ENCODE results near the gene CLDN10.

Gene CLDN10

GRCh38 chr13:95523598-95523997 lies 28.9 kb upstream of the CLDN10 start:
- no peak for DNase-seq (ENCODE audit: low read depth in 1 of 2, low spot score in 1 of 2)
- in situ Hi-C loops (cut with HindIII; ENCODE audit: low pct_unique_long_range_greater_than_20kb, low sequenced_read_pairs) = no loop called here
- no peak for TF ChIP-seq JUND (IDR thresholded peaks at IDR 0.05; ENCODE audit: low read depth)

GRCh38 chr13:95524264-95524901 lies 28.1 kb upstream of the CLDN10 start:
- no peak for TF ChIP-seq JUND (IDR thresholded peaks at IDR 0.05; ENCODE audit: low read depth)
- DNase-seq (ENCODE audit: low read depth in 1 of 2, low spot score in 1 of 2) = no peak
- in situ Hi-C loops (cut with HindIII; ENCODE audit: low pct_unique_long_range_greater_than_20kb, low sequenced_read_pairs) = no loop called here

DNA sequence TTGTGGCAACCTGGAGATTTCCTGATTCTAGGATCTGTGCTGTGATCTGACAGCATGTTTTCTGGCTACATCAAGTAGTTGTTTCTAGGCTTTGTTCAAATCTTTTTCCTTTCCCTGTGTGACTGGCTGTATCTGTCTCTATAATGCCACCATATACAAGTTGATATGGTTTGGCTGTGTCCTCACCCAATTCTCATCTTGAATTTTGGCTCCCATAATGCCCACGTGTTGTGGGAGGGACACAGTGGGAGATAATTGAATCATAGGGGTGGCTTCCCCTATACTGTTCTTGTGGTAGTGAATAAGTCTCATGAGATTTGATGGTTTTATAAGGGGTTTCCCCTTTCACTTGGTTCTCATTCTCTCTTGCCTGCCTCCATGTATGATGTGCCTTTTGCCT lies 24.6 kb upstream of the CLDN10 start:
- DNase-seq (ENCODE audit: low read depth in 1 of 2, low spot score in 1 of 2) = no peak
- TF ChIP-seq JUND (IDR thresholded peaks at IDR 0.05; ENCODE audit: low read depth) = no peak
- in situ Hi-C loops (cut with HindIII; ENCODE audit: low pct_unique_long_range_greater_than_20kb, low sequenced_read_pairs) = no loop called here

GRCh38 chr13:95530178-95530577 lies 22.3 kb upstream of the CLDN10 start:
- no peak for TF ChIP-seq JUND (IDR thresholded peaks at IDR 0.05; ENCODE audit: low read depth)
- peak in 1 of 2 experiments; percentile 47 for DNase-seq (ENCODE audit: low read depth in 1 of 2, low spot score in 1 of 2)
- in situ Hi-C loops (cut with HindIII; ENCODE audit: low pct_unique_long_range_greater_than_20kb, low sequenced_read_pairs) = no loop called here

DNA sequence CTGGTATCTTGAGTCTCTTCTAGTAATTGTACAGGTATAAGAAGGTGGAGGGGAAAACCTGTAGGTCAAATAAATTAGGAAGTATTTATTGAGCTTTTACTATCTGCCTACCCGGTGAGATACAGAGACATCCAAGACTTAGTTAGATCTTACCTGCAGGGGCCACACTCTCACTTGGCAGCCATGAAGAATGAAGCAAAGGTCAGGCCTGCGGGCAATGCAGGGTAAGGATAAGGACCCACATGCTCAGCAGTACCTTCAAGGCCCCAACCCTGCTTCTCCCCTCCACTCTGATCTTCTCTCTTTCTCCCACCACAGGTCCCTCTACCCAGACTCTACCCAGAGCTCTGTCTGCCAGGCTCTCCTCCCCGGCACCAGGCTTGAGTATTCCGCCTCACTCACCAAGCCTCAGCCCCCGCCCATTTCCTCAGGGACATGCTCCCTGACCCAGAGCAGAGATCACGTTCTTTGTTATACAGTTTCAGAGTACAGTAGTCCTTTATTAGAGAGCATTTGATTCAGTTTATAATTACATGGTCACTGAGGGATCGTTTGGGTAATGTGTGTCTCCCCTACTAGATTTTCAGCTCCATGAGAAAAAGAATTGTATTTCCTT lies 18.9 kb upstream of the CLDN10 start:
- DNase-seq (ENCODE audit: low read depth in 1 of 2, low spot score in 1 of 2) = no peak
- no peak for TF ChIP-seq JUND (IDR thresholded peaks at IDR 0.05; ENCODE audit: low read depth)
- in situ Hi-C loops (cut with HindIII; ENCODE audit: low pct_unique_long_range_greater_than_20kb, low sequenced_read_pairs) = no loop called here

- TF ChIP-seq JUND (IDR thresholded peaks at IDR 0.05; ENCODE audit: low read depth) = no peak
- peak in 1 of 2 experiments; percentile 51 for DNase-seq (ENCODE audit: low read depth in 1 of 2, low spot score in 1 of 2)
- in situ Hi-C loops (cut with HindIII; ENCODE audit: low pct_unique_long_range_greater_than_20kb, low sequenced_read_pairs) = no loop called here
Observed at GRCh38 chr13:95535243-95535642, 17.3 kb upstream of the CLDN10 start.

GRCh38 chr13:95536632-95537241 lies 15.8 kb upstream of the CLDN10 start:
- in situ Hi-C loops (cut with HindIII; ENCODE audit: low pct_unique_long_range_greater_than_20kb, low sequenced_read_pairs) = no loop called here
- TF ChIP-seq JUND (IDR thresholded peaks at IDR 0.05; ENCODE audit: low read depth) = no peak
- DNase-seq (ENCODE audit: low read depth in 1 of 2, low spot score in 1 of 2) = peak in 1 of 2 experiments; percentile 30

GRCh38 chr13:95540888-95541287 lies 11.6 kb upstream of the CLDN10 start:
- DNase-seq (ENCODE audit: low read depth in 1 of 2, low spot score in 1 of 2) = no peak
- no peak for TF ChIP-seq JUND (IDR thresholded peaks at IDR 0.05; ENCODE audit: low read depth)
- in situ Hi-C loops (cut with HindIII; ENCODE audit: low pct_unique_long_range_greater_than_20kb, low sequenced_read_pairs) = no loop called here

GRCh38 chr13:95541308-95541707 lies 11.2 kb upstream of the CLDN10 start:
- in situ Hi-C loops (cut with HindIII; ENCODE audit: low pct_unique_long_range_greater_than_20kb, low sequenced_read_pairs) = no loop called here
- DNase-seq (ENCODE audit: low read depth in 1 of 2, low spot score in 1 of 2) = no peak
- TF ChIP-seq JUND (IDR thresholded peaks at IDR 0.05; ENCODE audit: low read depth) = no peak

DNA sequence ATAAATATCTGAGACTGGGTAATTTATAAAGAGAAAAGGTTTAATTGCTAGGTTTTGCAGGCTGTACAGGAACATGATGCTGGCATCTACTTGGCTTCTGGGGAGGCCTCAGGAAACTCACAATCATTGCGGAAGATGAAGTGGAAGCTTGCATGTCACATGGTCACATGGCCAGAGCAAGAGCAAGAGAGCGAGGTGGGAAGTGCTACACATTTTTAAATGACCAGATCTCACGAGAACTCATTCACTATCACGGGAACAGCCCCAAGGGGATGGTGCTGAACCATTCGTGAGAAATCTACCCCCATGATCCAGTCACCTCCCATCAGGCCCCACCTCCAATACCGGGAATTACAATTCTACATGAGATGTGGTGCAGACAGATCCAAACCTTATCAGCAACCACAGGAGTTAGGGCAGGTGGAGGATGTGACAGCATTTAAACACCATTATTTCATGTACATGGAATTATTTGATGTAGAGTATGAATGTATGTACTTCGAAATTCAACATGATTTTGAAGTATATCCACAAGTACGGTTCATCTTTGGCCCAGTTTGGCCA lies 10.5 kb upstream of the CLDN10 start:
- in situ Hi-C loops (cut with HindIII; ENCODE audit: low pct_unique_long_range_greater_than_20kb, low sequenced_read_pairs) = no loop called here
- no peak for DNase-seq (ENCODE audit: low read depth in 1 of 2, low spot score in 1 of 2)
- TF ChIP-seq JUND (IDR thresholded peaks at IDR 0.05; ENCODE audit: low read depth) = no peak

- DNase-seq (ENCODE audit: low read depth in 1 of 2, low spot score in 1 of 2) = no peak
- in situ Hi-C loops (cut with HindIII; ENCODE audit: low pct_unique_long_range_greater_than_20kb, low sequenced_read_pairs) = no loop called here
- no peak for TF ChIP-seq JUND (IDR thresholded peaks at IDR 0.05; ENCODE audit: low read depth)
Observed at GRCh38 chr13:95544293-95544692, 8.2 kb upstream of the CLDN10 start.

DNA sequence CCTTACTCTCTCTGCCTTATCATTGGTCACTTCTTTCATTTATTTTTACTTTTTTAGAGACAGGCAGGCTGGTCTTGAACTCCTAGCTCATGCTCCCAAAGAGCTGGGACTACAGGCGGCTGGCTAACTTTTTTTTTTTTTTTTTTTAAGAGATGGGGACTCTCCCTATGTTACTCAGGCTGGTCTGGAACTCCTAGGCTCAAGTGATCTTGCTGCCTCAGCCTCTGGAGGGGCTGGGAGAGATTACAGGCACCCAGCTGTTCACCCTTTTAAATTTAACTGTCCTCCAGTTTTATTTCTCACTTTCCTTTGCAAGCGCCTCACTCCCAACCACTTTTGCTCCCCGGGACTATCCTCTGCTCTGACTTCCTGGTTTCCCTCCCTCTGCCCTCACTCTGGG lies 5.6 kb upstream of the CLDN10 start:
- no peak for TF ChIP-seq JUND (IDR thresholded peaks at IDR 0.05; ENCODE audit: low read depth)
- in situ Hi-C loops (cut with HindIII; ENCODE audit: low pct_unique_long_range_greater_than_20kb, low sequenced_read_pairs) = no loop called here
- DNase-seq (ENCODE audit: low read depth in 1 of 2, low spot score in 1 of 2) = no peak

GRCh38 chr13:95547531-95548167 lies 4.9 kb upstream of the CLDN10 start:
- no peak for TF ChIP-seq JUND (IDR thresholded peaks at IDR 0.05; ENCODE audit: low read depth)
- in situ Hi-C loops (cut with HindIII; ENCODE audit: low pct_unique_long_range_greater_than_20kb, low sequenced_read_pairs) = no loop called here
- no peak for DNase-seq (ENCODE audit: low read depth in 1 of 2, low spot score in 1 of 2)
